CD4-positive, alpha-beta T cell treated with Interleukin-4 for 4 hours (primary cell): ENCODE data around the gene CSMD2.

Experiments used
- DNase-seq: peaks from one replicate; pipeline ENCODE4 v3.0.0-alpha.2; 2020

Gene CSMD2

GRCh38 chr1:33996281-33996680, 168.7 kb downstream of the CSMD2 start:
- no peak for DNase-seq

GRCh38 chr1:33993301-33993700, 171.7 kb downstream of the CSMD2 start:
- DNase-seq, result no peak

- DNase-seq, result no peak
Observed at GRCh38 chr1:33990281-33990680, 174.7 kb downstream of the CSMD2 start.

GRCh38 chr1:33988161-33988560, 176.9 kb downstream of the CSMD2 start:
- DNase-seq, result no peak

- DNase-seq, result no peak
Observed at GRCh38 chr1:33986390-33987095, 178.5 kb downstream of the CSMD2 start.

- no peak for DNase-seq
Observed at GRCh38 chr1:33985656-33986055, 179.4 kb downstream of the CSMD2 start.

GRCh38 chr1:33984906-33985565, 180.0 kb downstream of the CSMD2 start:
- DNase-seq, result no peak

GRCh38 chr1:33982419-33982818, 182.6 kb downstream of the CSMD2 start:
- DNase-seq, result no peak

GRCh38 chr1:33979341-33979740, 185.7 kb downstream of the CSMD2 start:
- DNase-seq, result no peak

- DNase-seq, result no peak
Observed at GRCh38 chr1:33975961-33976360, 189.1 kb downstream of the CSMD2 start.

- DNase-seq, result no peak
Observed at GRCh38 chr1:33973799-33974545, 191.1 kb downstream of the CSMD2 start.

- DNase-seq, result no peak
Observed at GRCh38 chr1:33972676-33973395, 192.2 kb downstream of the CSMD2 start.

- DNase-seq, result no peak
Observed at GRCh38 chr1:33971913-33972312, 193.1 kb downstream of the CSMD2 start.

- DNase-seq, result no peak
Observed at GRCh38 chr1:33971018-33971710, 193.9 kb downstream of the CSMD2 start.

- no peak for DNase-seq
Observed at GRCh38 chr1:33970148-33970825, 194.7 kb downstream of the CSMD2 start.

GRCh38 chr1:33966346-33967141, 198.5 kb downstream of the CSMD2 start:
- DNase-seq, result no peak

- no peak for DNase-seq
Observed at GRCh38 chr1:33965086-33965485, 199.9 kb downstream of the CSMD2 start.

GRCh38 chr1:33962061-33962460, 203.0 kb downstream of the CSMD2 start:
- DNase-seq, result no peak

GRCh38 chr1:33960188-33960895, 204.7 kb downstream of the CSMD2 start:
- DNase-seq, result no peak

GRCh38 chr1:33957854-33958253, 207.2 kb downstream of the CSMD2 start:
- DNase-seq, result no peak

GRCh38 chr1:33955096-33955495, 209.9 kb downstream of the CSMD2 start:
- no peak for DNase-seq
